Endothelial cell of umbilical vein (primary cell): Measurements from ENCODE around the gene SH3GLB2. TPM values are rescaled to one million over a fixed set of nuclear protein-coding genes. Genes with fewer than 3 reads are reported as not detected.

Experiments used
- BruUV-seq: library from RNA; stranded (reverse); fragments of 400-500 nt; replicated peaks from 2 replicates; lab custom pipeline; 2021; lab: Mats Ljungman, UMichigan
- CTCF ChIA-PET: fragments of 300-600, 350-600 bp; sonication (Branson Sonifier 250); formaldehyde crosslinking; loops from one replicate; lab custom pipeline; 2021; ENCODE audit warnings: antibody characterized with exemption, inconsistent platforms; lab: Charles Lee
- POLR2A ChIA-PET: fragments of 300-600, 350-600 bp; sonication (Branson Sonifier 250); formaldehyde crosslinking; loops from one replicate; lab custom pipeline; 2021; ENCODE audit warnings: antibody characterized with exemption, inconsistent platforms; lab: Charles Lee
- DNase-seq: peaks from one replicate; pipeline ENCODE4 v3.0.0-alpha.2; 2011; ENCODE audit warnings: low read depth, low spot score
- FAIRE-seq: peaks from 2 replicates; lab custom pipeline; 2011; peaks lifted over from hg19 to GRCh38; lab: Jason Lieb, UNC
- H2AFZ ChIP-seq: 2 replicates; pipeline ENCODE4 v1.6.0; 2012; ENCODE audit warnings: low read depth, low read length, control low read depth, inconsistent platforms
- H3K27ac ChIP-seq: 2 replicates; pipeline ENCODE4 v1.5.1; 2011; ENCODE audit warnings: low read depth, mild to moderate bottlenecking, control low read depth, low read length, moderate library complexity; ENCODE audit not compliant: insufficient read depth
- H3K27me3 ChIP-seq, 2 experiments: 2 replicates each; pipeline versions ENCODE4 v1.6.0 to v1.6.1; 2011; ENCODE audit warnings: low read length in 2 of 2, mixed read lengths in 1 of 2; ENCODE audit not compliant: control insufficient read depth in 2 of 2, insufficient read depth in 2 of 2
- H3K36me3 ChIP-seq, 2 experiments: 2 replicates in 1 of 2; 3 replicates in 1 of 2; pipeline ENCODE4 v1.5.1; 2011; ENCODE audit warnings: low read length in 2 of 2, mild to moderate bottlenecking in 1 of 2, moderate library complexity in 1 of 2; ENCODE audit not compliant: control insufficient read depth in 2 of 2, insufficient read depth in 2 of 2; ENCODE audit errors: extremely low read depth in 1 of 2
- H3K4me1 ChIP-seq: 3 replicates; pipeline ENCODE4 v1.5.1; 2011; ENCODE audit warnings: mild to moderate bottlenecking, low read length; ENCODE audit not compliant: control insufficient read depth, insufficient read depth; ENCODE audit errors: extremely low read depth
- H3K4me2 ChIP-seq: 2 replicates; pipeline ENCODE4 v1.6.1; 2011; ENCODE audit warnings: low read length, control low read depth, mixed read lengths; ENCODE audit not compliant: insufficient read depth
- H3K4me3 ChIP-seq, 3 experiments: fragments of 200-600 bp in 1 of 3; sonication (generic), shearing (Covaris generic) in 1 of 3; replicated peaks in 1 of 3; 2 replicates each; pipeline ENCODE4 v1.5.1; 2011 to 2016; ENCODE audit warnings: control low read depth in 3 of 3, low read length in 3 of 3, mild to moderate bottlenecking in 2 of 3, inconsistent platforms in 1 of 3, low read depth in 1 of 3, moderate library complexity in 1 of 3; ENCODE audit not compliant: insufficient read depth in 1 of 3
- H3K79me2 ChIP-seq: 2 replicates; pipeline ENCODE4 v1.6.0; 2012; ENCODE audit warnings: low read length, inconsistent platforms; ENCODE audit not compliant: control insufficient read depth, insufficient read depth
- H3K9ac ChIP-seq: replicated peaks from 2 replicates; pipeline ENCODE3; 2011; ENCODE audit warnings: low read length, control low read depth; ENCODE audit not compliant: insufficient read depth; ENCODE audit errors: extremely low read depth
- H3K9me1 ChIP-seq: replicated peaks from 3 replicates; pipeline ENCODE4 v1.6.0; 2011; ENCODE audit warnings: mild to moderate bottlenecking, low read length; ENCODE audit not compliant: control insufficient read depth, insufficient read depth; ENCODE audit errors: extremely low read depth
- H3K9me3 ChIP-seq: replicated peaks from 2 replicates; pipeline ENCODE4 v1.5.1; 2012; ENCODE audit warnings: low read length, inconsistent platforms; ENCODE audit not compliant: control insufficient read depth, insufficient read depth
- H4K20me1 ChIP-seq: replicated peaks from 2 replicates; pipeline ENCODE3; 2011; ENCODE audit warnings: mild to moderate bottlenecking, low read length; ENCODE audit not compliant: control insufficient read depth, insufficient read depth; ENCODE audit errors: extremely low read depth
- EZH2 ChIP-seq: IDR thresholded peaks from 2 replicates; pipeline ENCODE4 v1.6.1; 2012; ENCODE audit warnings: borderline replicate concordance, low read depth, mild to moderate bottlenecking, moderate library complexity, low read length, inconsistent platforms; ENCODE audit not compliant: severe bottlenecking
- FOS ChIP-seq: IDR thresholded peaks from 2 replicates; pipeline ENCODE4 v1.6.1; 2011; ENCODE audit warnings: mild to moderate bottlenecking, low read length, moderate library complexity, borderline replicate concordance; ENCODE audit not compliant: insufficient read depth
- GATA2 ChIP-seq: IDR thresholded peaks from 2 replicates; pipeline ENCODE4 v1.7.0; 2011; ENCODE audit warnings: low read depth, mild to moderate bottlenecking, moderate library complexity, mixed read lengths, low read length; ENCODE audit not compliant: insufficient read length, insufficient read depth
- POLR2A ChIP-seq: IDR thresholded peaks from 2 replicates; pipeline ENCODE4 v1.6.1; 2012; ENCODE audit warnings: low read depth, mild to moderate bottlenecking, control low read depth, low read length
- dilution Hi-C: fragments of 300-500 bp; cut with MboI; formaldehyde crosslinking; loops from one replicate; pipeline ENCODE4 v1.15.0; 2019; ENCODE audit warnings: low sequenced_read_pairs; ENCODE audit not compliant: extremely low pct_ligation_motif_present
- intact Hi-C: fragments of 100-400 bp; cut with micrococcal nuclease; formaldehyde crosslinking; loops from one replicate; pipeline ENCODE4 v1.10.0; 2022
- polyA plus RNA-seq, 4 experiments: library from polyadenylated mRNA; depleted of rRNA in 3 of 4; stranded (reverse) in 3 of 4; unstranded in 1 of 4; fragments of >200 nt; gene quantifications; 2 replicates each; pipeline versions ENCODE4 v1.2.1 to v1.2.3, GENCODE V29; 2011 to 2012; ENCODE audit warnings: missing spikeins in 1 of 4
- total RNA-seq: library from RNA; stranded (reverse); gene quantifications from 2 replicates; pipeline ENCODE4 v1.2.3, GENCODE V29; 2021
- TF ChIP-seq, protein P1 (sequence below): IDR thresholded peaks from 2 replicates; pipeline ENCODE4 v1.6.1; 2011; ENCODE audit not compliant: insufficient read depth, insufficient read length

SH3GLB2 gene
- total and polyA plus RNA-seq, 2 donors (not counting 3 experiments of a cell fraction or from before 2014, with no cell fraction given): 58.8 to 77.5 TPM

DNA sequence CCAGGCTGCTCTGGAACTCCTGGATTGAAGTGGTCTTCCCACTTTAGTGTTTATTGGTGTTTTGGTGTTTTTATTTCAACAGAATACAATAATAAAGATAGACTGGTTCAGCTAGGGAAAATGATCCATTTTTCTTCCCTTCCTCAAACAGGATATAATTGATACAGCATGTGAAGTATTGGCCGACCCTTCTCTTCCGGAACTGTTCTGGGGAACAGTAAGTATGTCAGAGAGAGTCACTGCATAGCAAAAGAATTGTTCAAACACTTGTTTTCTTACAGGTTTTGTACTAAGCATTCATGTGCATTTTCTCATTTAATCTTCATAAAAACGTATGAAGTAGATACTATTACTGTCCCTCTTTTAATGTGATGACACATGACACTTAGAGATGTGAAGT lies 49.0 kb downstream of the SH3GLB2 start:
- Histone ChIP-seq H3K36me3 (peaks cover 14 to 27% of the 10 kb centered on the region in 2 experiments), H3K27ac (no peak overlapping the region), H4K20me1 (no peaks in the 10 kb centered on the region), H3K4me2 (no peak overlapping the region), H3K27me3 (no peaks in the 10 kb centered on the region), H3K79me2 (no peaks in the 10 kb centered on the region), H3K9me3 (no peaks in the 10 kb centered on the region), H2AFZ (no peak overlapping the region), H3K9ac (no peak overlapping the region), H3K4me1 (no peaks in the 10 kb centered on the region), H3K9me1 (no peaks in the 10 kb centered on the region), H3K4me3 (no peak overlapping the region)
- TF ChIP-seq GATA2: no peak
- TF ChIP-seq POLR2A: no peak
- TF ChIP-seq EZH2: no peak
- dilution Hi-C loops (no loop called here), intact Hi-C loops (no loop called here)
- FAIRE-seq: no peak
- no TSS peak for BruUV-seq
- ChIA-PET POLR2A (no interaction called here), CTCF (no interaction called here)
- DNase-seq: no peak

GRCh38 chr9:128972956-128973355 lies 55.2 kb downstream of the SH3GLB2 start:
- TF ChIP-seq, protein P1, sequence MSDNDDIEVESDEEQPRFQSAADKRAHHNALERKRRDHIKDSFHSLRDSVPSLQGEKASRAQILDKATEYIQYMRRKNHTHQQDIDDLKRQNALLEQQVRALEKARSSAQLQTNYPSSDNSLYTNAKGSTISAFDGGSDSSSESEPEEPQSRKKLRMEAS: no peak
- no peak for TF ChIP-seq POLR2A
- TF ChIP-seq FOS: peak; percentile 67
- Histone ChIP-seq H4K20me1 (no peaks in the 10 kb centered on the region), H3K4me2 (no peak overlapping the region), H3K36me3 (peaks cover 3 to 18% of the 10 kb centered on the region in 2 experiments), H3K27ac (no peak overlapping the region), H3K9me1 (no peaks in the 10 kb centered on the region), H3K9ac (no peak overlapping the region), H3K4me1 (no peaks in the 10 kb centered on the region), H3K9me3 (no peaks in the 10 kb centered on the region), H3K4me3 (no peak overlapping the region), H2AFZ (no peak overlapping the region), H3K79me2 (no peaks in the 10 kb centered on the region), H3K27me3 (no peaks in the 10 kb centered on the region)
- ChIA-PET POLR2A (no interaction called here), CTCF (interaction anchor here (1.2 kb wide), 1 partner anchor 16 kb away, joined by 3 read pairs; no protein-coding TSS in a partner anchor)
- FAIRE-seq: peak; percentile 83
- BruUV-seq: no TSS peak
- intact Hi-C loops (no loop called here), dilution Hi-C loops (no loop called here)
- peak; percentile 20 for DNase-seq
